HG03175 (cell line): Measurements from ENCODE around the gene CRTAC1.
"Not testable (repeated sequence)": the region's sequence is repeated elsewhere in the genome, so short reads cannot be mapped to it uniquely, and the experiment has no call there.

Source experiments
- ATAC-seq: cut with Tn5 transposase; IDR thresholded peaks from one replicate; pipeline ENCODE4 v1.9.1; 2021; ENCODE audit warnings: mild to moderate bottlenecking, moderate library complexity; ENCODE audit not compliant: unreplicated experiment

The CRTAC1 gene

DNA sequence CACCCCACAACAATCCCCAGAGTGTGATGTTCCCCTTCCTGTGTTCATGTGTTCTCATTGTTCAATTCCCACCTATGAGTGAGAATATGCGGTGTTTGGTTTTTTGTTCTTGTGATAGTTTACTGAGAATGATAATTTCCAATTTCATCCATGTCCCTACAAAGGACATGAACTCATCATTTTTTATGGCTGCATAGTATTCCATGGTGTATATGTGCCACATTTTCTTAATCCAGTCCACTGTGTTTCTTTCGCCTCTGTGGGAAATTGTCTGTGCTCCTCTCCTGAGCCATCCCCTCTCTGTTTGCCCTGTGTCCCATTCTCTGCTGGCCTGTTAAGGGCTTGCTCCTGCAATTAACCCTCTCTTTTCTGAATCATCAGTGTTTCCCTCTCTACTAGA is 186.4 kb downstream of the CRTAC1 start:
- ATAC-seq: not testable (repeated sequence)

- no peak for ATAC-seq
Observed at GRCh38 chr10:97843281-97843671, 187.1 kb downstream of the CRTAC1 start.

- ATAC-seq: no peak
Observed at GRCh38 chr10:97842656-97843280, 187.7 kb downstream of the CRTAC1 start.

GRCh38 chr10:97842114-97842513 is 188.3 kb downstream of the CRTAC1 start:
- ATAC-seq: not testable (repeated sequence)

GRCh38 chr10:97841166-97841565 is 189.3 kb downstream of the CRTAC1 start:
- ATAC-seq: not testable (repeated sequence)

GRCh38 chr10:97838091-97838490 is 192.3 kb downstream of the CRTAC1 start:
- no peak for ATAC-seq

DNA sequence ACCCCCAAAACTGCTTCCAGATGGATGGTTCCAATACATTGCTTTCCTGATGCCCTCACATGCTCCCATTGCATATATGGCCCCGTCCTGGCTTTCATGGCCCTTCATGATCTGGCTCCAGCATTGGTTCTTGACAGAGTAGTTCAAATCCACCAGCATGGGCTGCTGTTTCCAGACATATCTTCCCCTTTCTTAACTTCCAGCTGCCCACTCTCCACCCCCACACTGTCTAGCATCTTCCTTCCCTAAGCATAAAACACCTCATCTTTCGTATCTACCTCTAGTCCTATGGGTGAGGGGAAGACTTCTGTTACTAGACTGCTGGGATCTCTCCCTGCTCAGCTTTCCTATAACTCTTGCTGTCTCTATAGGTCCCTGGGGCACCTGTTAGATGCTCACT is 194.0 kb downstream of the CRTAC1 start:
- no peak for ATAC-seq

GRCh38 chr10:97831259-97831658 is 199.2 kb downstream of the CRTAC1 start:
- no peak for ATAC-seq

DNA sequence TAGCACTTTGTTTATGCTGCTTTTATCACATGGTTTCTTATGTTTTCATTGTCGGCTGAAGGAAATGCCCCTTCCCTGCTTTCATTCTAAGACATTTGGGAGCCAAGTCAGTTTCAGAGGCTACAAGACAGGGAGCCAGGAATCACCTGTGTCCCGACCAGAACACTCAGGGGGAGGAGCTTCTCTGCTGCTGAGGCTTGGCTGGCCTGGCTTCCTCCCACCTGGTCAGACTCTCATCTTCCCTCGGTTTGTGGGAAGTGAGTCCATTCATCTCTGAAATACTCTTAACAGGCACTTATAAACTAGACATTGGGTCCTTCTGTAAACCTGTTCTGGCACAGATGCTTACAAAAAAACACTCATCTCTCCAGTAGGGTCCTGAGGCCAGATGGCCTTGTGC is 200.4 kb downstream of the CRTAC1 start:
- ATAC-seq: no peak

DNA sequence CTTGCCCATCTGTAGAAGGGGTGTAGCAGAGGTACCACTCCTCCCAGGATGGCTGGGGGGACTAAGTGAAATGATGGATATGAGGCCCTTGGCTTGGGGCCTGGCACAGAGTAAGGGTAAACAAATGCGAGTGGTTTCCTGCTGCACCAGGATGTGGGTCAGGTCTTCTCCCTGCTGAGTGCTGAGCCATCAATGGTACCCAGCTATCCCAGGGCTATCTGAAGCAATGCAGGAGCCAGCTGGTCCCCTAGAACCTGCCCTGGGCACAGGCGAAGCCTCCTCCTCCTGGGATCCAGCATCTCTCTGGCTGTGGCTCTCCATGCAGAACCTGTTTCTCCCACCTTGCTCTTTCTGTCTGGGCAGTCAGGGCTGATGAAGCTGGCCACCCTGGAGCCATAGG is 201.7 kb downstream of the CRTAC1 start:
- ATAC-seq: no peak

- ATAC-seq: no peak
Observed at GRCh38 chr10:97827702-97828291, 202.6 kb downstream of the CRTAC1 start.

GRCh38 chr10:97826892-97827291 is 203.5 kb downstream of the CRTAC1 start:
- ATAC-seq: no peak

DNA sequence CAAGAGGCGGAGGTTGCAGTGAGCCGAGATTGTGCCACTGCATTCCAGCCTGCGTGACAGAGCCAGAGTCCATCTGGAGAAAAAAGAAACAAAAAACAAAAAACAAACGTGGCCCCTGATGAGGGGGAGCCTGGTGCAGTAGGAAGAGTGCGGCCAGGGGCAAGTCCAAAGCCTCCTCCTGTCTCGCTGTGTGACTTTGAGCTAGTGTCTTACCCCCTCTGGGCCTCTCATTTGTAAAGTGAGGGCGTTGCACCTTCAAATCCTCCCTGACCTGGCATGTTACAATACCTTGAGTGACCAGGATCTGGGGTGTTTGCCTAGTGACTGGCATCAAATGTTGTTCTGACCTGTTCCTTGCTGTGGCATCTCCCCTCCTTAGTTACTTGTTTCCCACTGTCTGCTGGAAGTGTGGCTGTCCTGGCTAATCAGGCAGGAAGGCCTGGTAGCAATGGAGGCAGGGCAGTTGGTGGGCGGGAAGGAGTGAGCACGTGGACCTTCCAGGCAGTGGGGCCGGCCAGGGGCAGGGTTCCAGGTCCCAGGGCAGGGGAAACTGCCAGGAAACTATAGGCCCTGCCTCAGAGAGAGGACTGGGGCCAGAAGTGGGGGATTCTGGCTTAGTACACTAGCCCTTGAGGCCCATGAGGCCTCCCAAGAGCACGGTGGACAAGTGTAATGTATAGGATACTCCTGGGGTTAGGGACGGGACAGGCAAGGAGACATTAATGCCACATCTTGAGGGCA is 205.2 kb downstream of the CRTAC1 start:
- ATAC-seq: no peak

DNA sequence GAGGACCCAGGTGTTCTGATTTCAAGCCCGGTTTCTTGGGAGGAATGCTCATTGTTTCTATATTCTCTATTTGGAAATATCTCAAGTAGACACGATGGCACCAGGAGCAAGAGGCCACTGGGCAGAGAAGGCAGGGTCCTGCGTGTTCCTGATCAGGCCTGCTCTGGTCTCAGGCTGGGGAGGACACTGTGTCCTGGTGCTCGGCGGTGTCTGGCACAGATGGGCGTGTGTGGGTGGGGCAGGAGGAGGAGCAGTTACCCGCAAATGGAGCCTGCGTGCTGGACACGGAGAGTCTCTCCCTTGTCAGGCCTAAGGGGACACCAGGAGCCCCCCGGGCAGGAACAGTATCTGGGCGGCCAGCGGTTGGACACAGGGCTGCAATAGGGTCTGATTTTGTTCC is 206.7 kb downstream of the CRTAC1 start:
- ATAC-seq: no peak

GRCh38 chr10:97822261-97822687 is 208.1 kb downstream of the CRTAC1 start:
- ATAC-seq: no peak

GRCh38 chr10:97821308-97822038 is 208.9 kb downstream of the CRTAC1 start:
- no peak for ATAC-seq

DNA sequence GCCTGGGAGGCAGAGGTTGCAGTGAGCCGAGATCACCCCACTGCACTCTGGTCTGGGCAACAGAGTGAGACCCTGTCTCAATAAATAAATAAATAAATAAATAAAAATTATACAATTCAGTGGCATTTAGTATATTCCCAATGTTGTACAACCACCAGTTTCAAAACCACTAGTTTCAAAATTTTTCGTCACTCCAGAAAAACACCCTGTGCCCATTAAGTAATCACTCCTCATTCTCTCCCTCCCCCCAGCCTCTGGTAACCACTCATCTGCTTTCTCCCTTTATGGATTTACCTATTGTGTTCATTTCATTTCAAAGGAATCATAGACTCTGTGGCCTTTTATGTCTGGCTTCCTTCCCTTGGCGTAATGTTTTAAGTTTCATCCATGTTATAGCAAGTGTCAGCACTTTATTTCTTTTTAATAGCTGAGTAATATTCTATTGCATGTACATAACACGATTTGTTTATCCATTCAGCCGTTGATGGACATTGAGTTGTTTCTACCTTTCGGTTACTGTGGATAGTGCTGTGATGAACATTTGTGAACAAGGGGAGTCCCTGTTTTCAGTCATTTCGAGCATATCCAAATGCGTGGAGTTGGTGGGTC is 210.2 kb downstream of the CRTAC1 start:
- no peak for ATAC-seq

DNA sequence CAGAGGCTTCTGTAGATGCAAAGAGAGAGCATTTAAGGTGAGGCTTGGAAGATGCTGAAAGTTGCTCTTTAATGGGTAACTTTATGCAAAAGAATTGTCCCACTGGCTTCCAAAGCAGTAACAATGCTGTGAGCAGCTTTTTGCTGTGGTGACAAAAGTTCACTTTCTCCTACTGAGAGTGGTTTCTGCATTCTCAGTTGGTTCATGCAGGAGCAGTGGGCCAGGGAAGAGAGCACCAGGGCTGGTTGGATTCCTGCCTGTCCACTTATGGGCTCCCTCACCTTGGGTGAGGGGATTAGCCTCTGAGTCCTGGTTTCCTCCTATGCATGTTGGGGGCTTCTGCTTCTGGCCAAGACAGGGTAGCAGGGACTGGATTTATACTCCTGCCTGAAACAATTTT is 211.8 kb downstream of the CRTAC1 start:
- no peak for ATAC-seq

GRCh38 chr10:97816609-97817008 is 213.8 kb downstream of the CRTAC1 start:
- ATAC-seq: no peak
